ENCODE measurements around the gene LRFN5. TPM values are rescaled to one million over a fixed set of nuclear protein-coding genes. Genes with fewer than 3 reads are reported as not detected.
A peak's percentile ranks its signal among the peaks of the same experiment; 100 is the strongest.

LRFN5 gene
- total RNA-seq, 1 experiment from 2014 or later: 9.8 TPM

DNA sequence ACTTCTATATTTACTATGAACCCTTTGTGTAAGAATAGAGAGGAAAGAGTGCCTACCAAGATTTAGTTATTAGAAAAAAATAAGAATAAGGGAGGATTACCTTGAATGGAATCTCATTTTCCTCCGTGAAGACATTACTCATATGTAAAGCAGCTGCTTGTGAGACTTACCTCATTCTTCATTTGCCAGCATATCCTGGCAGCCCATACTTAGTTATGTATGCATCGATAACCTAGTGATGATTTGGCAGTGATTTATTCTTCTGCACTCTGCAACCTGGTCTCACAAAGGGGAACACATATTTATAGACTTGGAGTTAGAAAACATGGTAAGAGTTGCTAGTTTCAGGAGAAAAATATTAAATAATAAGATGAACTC, 56.8 kb downstream of the LRFN5 start:
- no TSS peak for BruUV-seq (replicated peaks)
- DNase-seq (ENCODE audit: low read depth, low spot score): no peak
- Histone ChIP-seq H3K4me3 (ENCODE audit: low read depth in 2 of 2, low read length in 2 of 2) (no peak overlapping the region), H3K27me3 (ENCODE audit: control insufficient read depth, insufficient read depth, low read length) (no peaks in the 10 kb centered on the region), H3K9me3 (ENCODE audit: control insufficient read depth, insufficient read depth, low read depth, low read length) (no peaks in the 10 kb centered on the region), H3K4me1 (ENCODE audit: control insufficient read depth, insufficient read depth, low read length) (peaks cover 4% of the 10 kb centered on the region; the same call in 1 of the 2 replicates), H3K36me3 (ENCODE audit: control insufficient read depth, insufficient read depth, low read length) (no peaks in the 10 kb centered on the region), H3K27ac (ENCODE audit: low read length) (no peak overlapping the region)
- CTCF ChIA-PET: no interaction called here
- no peak for ATAC-seq
- POLR2A ChIA-PET: no interaction called here
- in situ Hi-C loops (cut with HindIII; ENCODE audit: low pct_unique_long_range_greater_than_20kb, low sequenced_read_pairs): no loop called here
- intact Hi-C loops (cut with micrococcal nuclease; ENCODE audit: unreplicated experiment): no loop called here
- TF ChIP-seq, protein P1, sequence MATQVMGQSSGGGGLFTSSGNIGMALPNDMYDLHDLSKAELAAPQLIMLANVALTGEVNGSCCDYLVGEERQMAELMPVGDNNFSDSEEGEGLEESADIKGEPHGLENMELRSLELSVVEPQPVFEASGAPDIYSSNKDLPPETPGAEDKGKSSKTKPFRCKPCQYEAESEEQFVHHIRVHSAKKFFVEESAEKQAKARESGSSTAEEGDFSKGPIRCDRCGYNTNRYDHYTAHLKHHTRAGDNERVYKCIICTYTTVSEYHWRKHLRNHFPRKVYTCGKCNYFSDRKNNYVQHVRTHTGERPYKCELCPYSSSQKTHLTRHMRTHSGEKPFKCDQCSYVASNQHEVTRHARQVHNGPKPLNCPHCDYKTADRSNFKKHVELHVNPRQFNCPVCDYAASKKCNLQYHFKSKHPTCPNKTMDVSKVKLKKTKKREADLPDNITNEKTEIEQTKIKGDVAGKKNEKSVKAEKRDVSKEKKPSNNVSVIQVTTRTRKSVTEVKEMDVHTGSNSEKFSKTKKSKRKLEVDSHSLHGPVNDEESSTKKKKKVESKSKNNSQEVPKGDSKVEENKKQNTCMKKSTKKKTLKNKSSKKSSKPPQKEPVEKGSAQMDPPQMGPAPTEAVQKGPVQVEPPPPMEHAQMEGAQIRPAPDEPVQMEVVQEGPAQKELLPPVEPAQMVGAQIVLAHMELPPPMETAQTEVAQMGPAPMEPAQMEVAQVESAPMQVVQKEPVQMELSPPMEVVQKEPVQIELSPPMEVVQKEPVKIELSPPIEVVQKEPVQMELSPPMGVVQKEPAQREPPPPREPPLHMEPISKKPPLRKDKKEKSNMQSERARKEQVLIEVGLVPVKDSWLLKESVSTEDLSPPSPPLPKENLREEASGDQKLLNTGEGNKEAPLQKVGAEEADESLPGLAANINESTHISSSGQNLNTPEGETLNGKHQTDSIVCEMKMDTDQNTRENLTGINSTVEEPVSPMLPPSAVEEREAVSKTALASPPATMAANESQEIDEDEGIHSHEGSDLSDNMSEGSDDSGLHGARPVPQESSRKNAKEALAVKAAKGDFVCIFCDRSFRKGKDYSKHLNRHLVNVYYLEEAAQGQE (IDR thresholded peaks at IDR 0.05; ENCODE audit: insufficient read depth in 1 of 2, low read depth in 2 of 2, low read length in 1 of 2): no peak
- TF ChIP-seq POLR2AphosphoS5 (IDR thresholded peaks at IDR 0.05; ENCODE audit: low read depth, low read length) (no peak), SIN3A (IDR thresholded peaks at IDR 0.05; ENCODE audit: borderline replicate concordance, insufficient read depth, low read depth, low read length) (no peak), TCF7L2 (IDR thresholded peaks at IDR 0.05; ENCODE audit: low read depth, low read length) (no peak)
- TF ChIP-seq, protein P2, sequence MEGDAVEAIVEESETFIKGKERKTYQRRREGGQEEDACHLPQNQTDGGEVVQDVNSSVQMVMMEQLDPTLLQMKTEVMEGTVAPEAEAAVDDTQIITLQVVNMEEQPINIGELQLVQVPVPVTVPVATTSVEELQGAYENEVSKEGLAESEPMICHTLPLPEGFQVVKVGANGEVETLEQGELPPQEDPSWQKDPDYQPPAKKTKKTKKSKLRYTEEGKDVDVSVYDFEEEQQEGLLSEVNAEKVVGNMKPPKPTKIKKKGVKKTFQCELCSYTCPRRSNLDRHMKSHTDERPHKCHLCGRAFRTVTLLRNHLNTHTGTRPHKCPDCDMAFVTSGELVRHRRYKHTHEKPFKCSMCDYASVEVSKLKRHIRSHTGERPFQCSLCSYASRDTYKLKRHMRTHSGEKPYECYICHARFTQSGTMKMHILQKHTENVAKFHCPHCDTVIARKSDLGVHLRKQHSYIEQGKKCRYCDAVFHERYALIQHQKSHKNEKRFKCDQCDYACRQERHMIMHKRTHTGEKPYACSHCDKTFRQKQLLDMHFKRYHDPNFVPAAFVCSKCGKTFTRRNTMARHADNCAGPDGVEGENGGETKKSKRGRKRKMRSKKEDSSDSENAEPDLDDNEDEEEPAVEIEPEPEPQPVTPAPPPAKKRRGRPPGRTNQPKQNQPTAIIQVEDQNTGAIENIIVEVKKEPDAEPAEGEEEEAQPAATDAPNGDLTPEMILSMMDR (IDR thresholded peaks at IDR 0.05): no peak

GRCh38 chr14:41666301-41666700, 59.6 kb downstream of the LRFN5 start:
- intact Hi-C loops (cut with micrococcal nuclease; ENCODE audit: unreplicated experiment): no loop called here
- DNase-seq (ENCODE audit: low read depth, low spot score): no peak
- no peaks in the 10 kb centered on the region for H3K36me3 ChIP-seq (ENCODE audit: control insufficient read depth, insufficient read depth, low read length)
- no peaks in the 10 kb centered on the region for H3K9me3 ChIP-seq (ENCODE audit: control insufficient read depth, insufficient read depth, low read depth, low read length)
- peaks cover 4% of the 10 kb centered on the region; the same call in 1 of the 2 replicates for H3K4me1 ChIP-seq (ENCODE audit: control insufficient read depth, insufficient read depth, low read length)
- H3K4me3 ChIP-seq (ENCODE audit: low read depth in 2 of 2, low read length in 2 of 2): no peak overlapping the region
- ChIA-PET CTCF (no interaction called here), POLR2A (no interaction called here)
- no peaks in the 10 kb centered on the region for H3K27me3 ChIP-seq (ENCODE audit: control insufficient read depth, insufficient read depth, low read length)
- no peak for TF ChIP-seq POLR2AphosphoS5 (IDR thresholded peaks at IDR 0.05; ENCODE audit: low read depth, low read length)
- no peak for TF ChIP-seq SIN3A (IDR thresholded peaks at IDR 0.05; ENCODE audit: borderline replicate concordance, insufficient read depth, low read depth, low read length)
- TF ChIP-seq TCF7L2 (IDR thresholded peaks at IDR 0.05; ENCODE audit: low read depth, low read length): no peak
- TF ChIP-seq, protein P2 (IDR thresholded peaks at IDR 0.05): no peak
- TF ChIP-seq, protein P1 (IDR thresholded peaks at IDR 0.05; ENCODE audit: insufficient read depth in 1 of 2, low read depth in 2 of 2, low read length in 1 of 2): no peak
- no peak for ATAC-seq
- in situ Hi-C loops (cut with HindIII; ENCODE audit: low pct_unique_long_range_greater_than_20kb, low sequenced_read_pairs): no loop called here
- H3K27ac ChIP-seq (ENCODE audit: low read length): peak overlapping the region; percentile 17; the same call in 1 of the 2 replicates
- BruUV-seq (replicated peaks): no TSS peak

Measured in Panc1 (cell line).